Activated CD4-positive, alpha-beta T cell treated with anti-CD3 and anti-CD28 coated beads, Interleukin-2, amount 50 U/mL, for 1 hour (primary cell): ENCODE data around the gene LCN15.

Experiments used
- DNase-seq: peaks from one replicate; pipeline ENCODE4 v3.0.0-alpha.2; 2020

The LCN15 gene

DNA sequence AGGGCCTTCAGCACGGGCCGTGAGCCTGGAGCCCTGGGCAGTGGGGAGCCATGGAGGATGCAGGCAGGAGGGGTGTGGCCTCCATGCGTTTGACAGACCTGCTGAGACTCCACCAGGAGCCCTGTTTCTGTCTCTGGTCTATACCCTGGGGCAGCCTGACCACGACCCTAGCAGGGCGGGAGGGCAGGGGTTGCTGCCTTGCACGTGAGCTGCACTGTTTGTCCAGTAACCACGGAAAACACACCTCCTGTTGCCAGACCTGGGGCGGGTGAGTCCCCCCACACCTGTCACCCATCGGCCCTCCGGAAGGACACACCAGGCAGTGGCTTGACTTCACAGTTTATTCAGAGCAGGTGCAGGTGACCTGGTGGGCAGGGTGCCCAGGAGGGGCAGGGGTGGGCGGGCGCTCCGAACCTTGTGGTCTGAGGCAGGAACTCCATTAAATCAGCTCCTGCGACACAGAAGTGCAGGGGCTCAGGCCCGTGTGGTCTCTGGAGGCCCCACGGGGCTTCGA lies 10.2 kb downstream of the LCN15 start:
- no peak for DNase-seq

DNA sequence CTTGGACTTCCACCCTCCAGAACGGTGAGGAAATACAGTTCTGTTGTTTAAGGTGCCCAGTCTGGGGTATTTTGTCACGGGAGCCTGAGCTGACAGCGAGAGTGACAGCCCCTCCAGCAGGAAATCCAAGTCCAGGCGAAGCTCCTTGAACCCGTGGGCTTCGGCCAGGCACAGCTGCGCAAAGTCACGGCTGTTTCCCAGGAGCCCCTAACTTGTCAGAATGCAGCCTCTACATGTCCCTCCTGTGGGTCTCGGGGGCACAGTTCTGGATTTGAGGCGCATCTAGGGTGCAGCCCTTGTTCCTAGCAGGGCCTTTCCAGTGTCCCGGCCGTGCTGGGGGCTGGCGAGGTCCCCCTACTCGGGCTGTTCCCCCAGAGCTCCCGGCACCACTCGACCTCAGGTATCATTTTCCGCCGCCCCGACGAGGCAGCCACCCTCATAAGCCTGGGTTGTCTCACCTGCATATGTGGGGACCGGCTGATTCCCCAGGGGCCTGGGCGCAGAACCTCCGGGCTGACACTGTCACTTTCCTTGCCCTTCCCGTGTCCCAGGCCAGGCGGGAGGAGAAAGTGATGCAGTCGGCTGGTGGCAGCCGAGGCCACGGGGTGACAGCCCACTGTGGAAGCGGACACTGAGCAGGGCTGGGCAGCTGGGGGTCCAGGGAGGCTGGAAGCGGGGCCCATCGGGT lies 10.8 kb downstream of the LCN15 start:
- DNase-seq: no peak

DNA sequence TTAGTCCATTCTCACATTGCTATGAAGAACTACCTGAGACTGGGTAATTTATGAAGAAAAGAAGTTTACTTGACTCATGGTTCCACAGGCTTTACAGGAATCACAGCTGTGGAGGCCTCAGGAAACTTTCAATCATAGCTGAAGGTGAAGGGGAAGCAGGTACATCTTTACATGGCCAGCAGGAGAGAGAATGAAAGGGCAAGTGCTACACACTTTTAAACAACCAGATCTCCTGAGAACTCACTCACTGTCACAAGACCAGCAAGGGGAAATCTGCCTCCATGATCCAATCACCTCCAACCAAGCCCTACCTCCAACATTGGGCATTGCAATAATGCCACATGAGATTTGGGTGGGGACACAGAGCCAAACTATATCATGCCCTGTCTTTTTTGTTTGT lies 12.5 kb downstream of the LCN15 start:
- no peak for DNase-seq

DNA sequence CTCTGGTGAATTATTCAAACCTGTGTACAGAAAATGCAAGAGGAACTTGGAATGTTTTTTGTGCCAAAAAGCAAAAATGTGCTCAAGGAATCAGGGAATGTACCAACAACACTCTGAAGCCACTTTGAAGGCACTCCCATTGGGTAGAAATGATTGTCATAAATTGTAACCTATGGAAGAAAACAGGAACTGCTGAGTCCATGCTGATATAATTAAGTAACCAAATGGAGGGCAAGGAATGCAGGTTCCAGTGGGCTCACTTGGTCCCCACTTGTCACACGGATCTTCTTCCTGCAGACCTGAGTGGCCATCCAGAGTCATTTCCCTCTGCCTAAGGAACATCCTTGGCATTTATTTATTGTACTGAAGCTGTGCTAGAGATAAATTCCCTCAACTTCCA lies 13.1 kb downstream of the LCN15 start:
- no peak for DNase-seq

DNA sequence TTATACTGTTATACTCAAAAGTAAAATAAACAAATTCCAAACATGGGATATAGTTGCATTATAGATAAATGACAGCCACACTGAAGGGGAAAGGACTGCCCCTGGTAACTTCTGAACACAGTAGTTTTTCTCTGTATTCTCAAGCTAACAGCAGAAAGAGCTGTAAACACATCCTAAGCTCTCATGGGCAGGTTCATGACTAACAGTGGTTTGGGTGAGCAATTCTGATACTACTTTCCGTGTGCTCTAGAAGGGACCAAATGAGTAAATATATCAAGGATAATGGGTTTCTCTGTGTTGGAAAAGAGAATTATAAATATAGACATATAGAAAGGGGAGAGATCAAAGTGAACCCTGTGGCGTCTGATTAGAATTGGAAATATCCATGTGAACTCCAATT lies 13.8 kb downstream of the LCN15 start:
- no peak for DNase-seq

DNA sequence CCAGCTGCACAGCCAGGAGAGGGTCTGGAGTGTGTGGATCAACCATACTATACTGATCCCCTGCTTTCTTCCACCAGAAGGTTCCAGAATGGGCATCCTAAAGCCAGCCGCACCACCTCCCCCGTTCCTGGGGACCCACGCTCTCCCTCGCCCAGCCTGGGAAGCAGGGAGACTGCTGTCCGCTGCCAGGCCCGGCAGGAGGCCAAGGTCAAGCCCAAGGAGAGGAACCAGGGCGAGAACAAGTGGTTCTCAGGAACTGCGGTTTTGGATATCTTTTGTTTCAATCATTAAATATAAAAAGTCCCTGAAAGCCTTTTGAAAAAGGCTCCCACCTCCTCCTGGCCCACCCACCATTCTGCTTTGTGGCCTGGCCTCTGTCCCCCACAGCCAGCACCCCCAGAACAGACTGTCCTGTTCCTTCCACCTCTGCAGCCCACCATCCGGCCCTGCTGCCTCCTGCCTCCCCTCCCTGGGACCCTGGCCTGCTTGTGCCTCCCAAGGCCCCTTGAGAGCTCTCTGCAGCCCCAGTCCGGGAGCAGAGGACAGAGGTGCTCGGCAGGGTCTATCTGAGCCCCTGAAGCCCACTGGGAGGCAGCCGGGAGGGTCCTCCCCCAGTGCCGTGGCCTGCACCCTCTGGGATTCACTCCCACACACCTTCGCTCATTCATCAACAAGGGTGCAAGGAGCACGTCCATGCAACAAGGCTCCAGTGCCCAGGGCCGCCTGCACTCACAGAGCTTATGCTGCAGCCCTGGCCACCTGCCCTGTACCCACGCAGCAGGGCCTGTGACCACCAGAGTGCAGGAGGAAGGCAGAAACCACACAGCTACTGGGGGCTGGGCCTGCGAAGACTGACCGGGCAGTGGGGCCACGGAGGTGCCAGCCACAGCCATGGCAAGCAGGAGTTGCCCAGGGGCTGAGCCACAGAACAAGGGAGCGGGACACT lies 15.4 kb downstream of the LCN15 start:
- DNase-seq: no peak

DNA sequence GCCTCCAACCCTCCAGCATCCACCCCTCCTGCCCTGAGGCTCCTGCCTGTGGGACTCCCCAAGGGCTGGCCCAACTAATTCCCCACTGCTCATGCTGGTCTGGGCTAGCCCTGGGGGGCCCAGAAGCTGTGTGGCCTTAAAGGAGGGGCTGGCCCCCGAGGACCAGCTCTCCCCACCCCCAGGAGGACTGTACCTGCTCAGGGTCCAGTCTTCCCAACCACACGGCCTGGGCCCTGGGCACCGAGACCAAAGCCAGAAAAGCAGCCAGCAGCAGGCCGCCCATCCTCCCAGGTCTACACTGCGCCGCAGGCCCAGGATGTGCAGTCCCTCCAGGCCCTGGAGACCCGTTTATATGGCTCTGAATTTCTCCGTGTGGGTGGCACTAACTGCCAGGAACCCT lies 16.1 kb downstream of the LCN15 start, which contains the start of gene LCN6:
TSS of gene LCN6 (minus strand) at position 325 of the 400 bp plus-strand sequence. CDS start at position 283, 42 bp downstream.
- DNase-seq: no peak

DNA sequence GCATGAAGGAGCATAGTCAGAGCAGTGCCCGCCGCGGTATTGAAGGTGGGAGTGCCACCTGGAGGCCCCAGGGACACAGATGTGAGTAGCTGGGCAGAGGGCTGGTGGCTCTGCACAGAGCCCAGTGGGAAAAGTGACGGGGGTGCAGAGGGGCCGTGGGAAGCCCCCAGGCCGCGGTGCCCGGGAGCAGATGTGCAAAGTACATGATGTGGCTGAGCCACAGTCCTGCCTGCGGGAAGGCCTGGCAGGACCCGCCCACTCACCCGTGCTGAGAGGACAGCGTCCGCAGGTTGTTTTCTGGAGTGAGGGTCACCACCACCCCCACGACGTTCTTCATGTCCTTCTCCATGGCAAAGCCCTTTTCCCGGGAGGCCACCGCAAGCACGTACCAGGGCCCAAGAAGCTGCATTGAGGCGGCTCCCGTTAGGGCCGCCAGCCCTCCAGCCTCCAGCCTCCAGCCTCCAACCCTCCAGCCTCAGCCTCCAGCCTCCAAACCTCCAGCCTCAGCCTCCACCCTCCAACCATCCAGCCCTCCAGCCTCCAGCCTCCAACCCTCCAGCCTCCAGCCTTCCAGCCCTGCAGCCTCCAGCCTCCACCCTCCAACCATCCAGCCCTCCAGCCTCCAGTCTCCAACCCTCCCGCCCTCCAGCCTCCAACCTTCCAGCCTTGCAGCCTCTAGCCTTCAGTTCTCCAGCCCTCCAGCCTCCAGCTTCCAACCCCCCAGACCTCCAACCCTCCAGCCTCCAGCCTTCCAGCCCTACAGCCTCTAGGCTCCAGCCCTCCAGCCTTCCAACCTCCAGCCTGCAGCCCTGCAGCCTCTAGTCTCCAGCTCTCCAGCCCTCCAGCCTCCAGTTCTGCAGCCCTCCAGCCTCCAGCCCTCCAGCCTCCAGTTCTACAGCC lies 16.9 kb downstream of the LCN15 start:
- DNase-seq: no peak

DNA sequence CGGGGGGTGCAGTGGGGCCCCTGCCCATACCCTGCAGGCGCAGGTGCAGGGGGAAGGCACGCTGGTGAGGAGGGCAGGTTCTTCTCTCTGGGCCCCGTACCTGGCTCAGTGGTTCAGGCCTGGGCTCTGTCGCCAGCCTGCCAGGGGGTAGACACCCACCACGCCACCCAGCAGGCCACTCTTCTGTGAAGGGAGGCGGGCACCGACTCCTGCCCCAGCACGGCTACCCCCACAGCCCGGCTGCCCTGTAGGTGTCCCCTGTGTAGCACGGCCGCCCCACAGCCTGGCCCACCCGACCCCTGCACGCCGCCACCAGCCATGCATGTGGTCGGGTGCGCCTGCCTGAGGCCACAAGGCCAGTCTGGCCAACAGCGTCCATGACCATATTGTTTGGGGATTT lies 17.7 kb downstream of the LCN15 start:
- DNase-seq: no peak

DNA sequence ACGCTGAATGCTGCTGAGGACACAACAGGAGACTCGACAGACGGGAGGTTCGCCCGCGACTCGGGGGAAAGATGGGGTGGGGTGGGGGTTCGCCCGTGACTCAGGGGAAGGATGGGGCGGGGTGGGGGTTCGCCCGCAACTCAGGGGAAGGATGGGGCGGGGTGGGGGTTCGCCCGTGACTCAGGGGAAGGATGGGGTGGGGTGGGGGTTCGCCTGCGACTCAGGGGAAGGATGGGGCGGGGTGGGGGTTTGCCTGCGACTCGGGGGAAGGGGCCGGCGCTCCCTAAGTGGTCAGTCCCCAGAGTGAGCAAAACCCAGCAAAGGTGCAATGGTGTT lies 18.2 kb downstream of the LCN15 start:
- no peak for DNase-seq

DNA sequence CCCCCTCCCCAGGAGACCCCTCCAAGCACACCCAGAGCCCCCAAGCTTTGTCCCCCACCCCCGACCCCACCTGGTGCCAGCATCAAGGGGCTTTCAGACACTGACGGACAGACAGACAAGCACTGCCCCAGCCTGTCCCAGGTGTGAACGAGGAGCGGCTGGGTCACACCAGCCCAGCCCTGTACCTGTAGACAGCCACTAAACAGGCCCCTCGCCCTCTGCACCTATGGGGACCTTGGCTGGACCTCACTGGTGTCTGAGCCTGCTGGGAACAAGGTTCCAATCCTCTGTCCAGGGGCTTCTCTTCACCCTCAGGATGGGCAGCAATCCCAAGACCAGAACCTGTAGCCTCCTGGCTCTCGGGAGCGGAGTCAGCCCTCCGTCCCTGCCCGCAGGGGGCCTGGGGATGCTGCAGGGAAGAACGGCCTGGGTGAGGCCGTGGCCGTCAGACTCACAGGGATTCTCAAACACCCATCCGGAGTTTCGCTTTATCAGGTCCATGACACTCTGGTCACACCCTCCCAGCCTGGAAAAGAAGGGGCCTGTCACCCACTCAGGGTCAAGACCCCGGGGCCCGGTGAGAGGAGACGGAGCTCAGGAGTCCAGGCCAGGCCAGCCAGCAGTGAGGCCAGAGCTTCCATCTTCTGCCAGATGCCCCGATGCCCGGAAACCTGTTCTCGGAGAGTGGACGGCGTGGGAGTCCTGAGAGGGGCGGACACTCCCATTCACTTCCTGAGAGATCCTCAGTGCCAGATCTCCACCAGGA lies 18.7 kb downstream of the LCN15 start:
- no peak for DNase-seq

DNA sequence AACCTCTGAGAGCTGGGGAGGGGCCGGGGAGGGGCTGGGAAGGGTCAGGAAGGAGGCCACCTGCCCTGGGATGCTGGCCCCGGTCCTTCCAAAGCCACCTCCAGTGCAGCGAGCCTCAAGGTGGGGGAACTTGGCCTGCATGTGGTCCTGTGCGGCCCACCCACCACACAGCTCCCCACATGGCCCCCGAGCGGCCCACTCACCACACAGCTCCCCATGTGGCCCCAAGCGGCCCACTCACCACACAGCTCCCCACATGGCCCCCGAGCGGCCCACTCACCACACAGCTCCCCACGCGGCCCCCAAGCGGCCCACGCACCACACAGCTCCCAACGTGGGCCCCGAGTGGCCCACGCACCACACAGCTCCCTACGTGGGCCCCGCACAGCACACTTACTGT lies 19.5 kb downstream of the LCN15 start:
- DNase-seq: no peak

DNA sequence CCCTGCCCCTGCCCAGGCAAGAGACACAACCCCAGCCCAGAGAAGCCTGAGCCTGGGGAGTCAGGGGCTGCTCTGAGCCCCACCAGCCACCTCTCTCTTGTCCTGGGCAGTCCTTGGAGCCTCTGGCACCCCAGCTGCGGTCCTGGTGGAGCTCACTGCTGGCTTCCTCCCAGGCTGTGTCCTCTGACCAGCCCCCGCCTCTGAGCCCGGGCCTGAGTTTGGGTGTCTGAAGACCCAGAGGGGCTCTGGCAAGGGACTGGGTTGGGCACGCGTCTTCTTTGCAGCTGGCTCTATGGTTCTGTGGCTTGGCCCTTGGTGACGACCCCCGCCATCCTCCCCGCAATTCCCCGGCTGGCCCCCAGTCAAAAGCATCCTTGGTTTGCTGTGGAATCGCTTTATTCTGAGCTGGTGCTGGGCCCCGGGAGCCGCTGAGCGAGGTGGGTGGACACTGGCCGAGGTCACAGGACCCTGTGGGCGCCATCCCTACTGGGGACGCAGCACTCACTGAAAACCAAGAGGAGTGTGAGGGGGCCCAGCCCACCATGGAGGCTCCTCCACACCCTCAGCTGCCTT lies 20.6 kb downstream of the LCN15 start:
- DNase-seq: no peak

DNA sequence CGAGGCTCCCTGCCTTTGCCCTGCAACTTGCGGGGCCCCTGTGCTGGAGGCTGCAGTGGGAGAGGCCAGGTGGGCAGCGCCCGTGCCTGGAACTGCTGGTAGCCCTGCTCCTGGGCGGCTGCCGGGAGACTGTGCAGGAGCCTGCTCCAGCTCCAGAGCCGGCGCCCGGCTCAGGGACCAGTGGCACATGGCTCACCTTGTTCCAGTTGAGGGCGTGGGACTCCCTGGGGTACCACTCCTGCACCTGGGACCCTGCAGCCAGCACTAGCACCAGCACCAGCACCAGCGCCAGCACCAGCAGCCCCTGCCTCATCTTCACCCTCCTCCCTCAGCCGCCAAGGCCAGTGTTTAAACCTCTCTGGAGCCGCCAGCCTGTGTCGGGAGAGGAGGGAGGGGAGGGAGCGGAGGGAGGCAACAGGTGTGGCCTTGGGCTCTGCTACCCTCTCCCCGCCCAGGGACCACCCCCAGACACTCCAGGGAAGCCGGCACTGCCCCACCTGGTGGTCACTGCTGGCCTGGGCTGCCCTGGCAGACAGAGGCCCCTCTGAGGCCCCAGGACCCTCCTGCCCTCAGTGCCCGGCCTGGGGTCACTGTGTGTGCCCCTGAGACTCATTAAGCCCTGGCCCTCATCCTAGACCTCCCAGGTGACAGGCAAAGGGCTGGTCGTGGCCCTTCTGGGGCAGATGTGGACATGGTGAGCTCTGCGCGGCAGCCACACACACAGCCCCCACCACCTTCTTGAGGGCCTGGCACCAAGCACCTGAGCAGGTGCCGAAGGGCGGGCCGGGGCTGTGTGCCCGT lies 21.5 kb downstream of the LCN15 start, which contains the start of gene LCN10:
TSS of gene LCN10 (minus strand) at position 350 of the 801 bp plus-strand sequence. CDS start at position 313, 37 bp downstream.
- no peak for DNase-seq

DNA sequence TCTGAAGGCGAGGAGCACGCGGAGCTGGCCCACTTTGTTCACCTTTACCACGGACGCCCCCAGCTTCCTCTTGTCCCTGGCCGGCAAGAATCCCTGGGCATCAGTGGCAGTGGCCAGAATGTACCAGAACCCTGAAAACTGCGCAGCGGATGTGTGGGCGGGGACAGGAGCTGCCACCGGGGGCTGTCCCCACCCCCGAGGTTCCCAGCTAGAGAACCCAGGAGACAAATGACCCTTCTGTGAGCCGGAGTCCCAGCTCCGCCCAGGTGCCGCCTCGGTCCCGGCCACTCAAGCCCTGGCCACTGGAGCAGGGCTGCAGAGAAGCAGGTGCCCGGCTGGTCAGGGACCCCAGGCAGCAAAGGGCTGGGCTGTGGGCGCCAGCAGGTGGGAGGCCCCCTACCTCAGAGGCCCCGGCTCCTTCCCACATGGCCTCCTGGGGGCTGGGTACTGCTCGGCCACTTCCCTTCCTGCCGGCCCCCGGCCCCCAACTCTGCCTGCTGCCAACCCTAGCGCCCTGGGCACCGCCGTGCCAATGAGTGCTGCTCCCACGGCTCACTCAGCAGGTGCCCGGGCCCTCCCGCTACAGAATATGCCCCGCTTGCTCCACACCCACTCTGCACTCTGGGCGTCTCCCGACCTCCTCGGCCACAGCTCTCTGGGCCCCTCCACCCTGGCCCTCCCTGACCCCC lies 22.3 kb downstream of the LCN15 start:
- no peak for DNase-seq

DNA sequence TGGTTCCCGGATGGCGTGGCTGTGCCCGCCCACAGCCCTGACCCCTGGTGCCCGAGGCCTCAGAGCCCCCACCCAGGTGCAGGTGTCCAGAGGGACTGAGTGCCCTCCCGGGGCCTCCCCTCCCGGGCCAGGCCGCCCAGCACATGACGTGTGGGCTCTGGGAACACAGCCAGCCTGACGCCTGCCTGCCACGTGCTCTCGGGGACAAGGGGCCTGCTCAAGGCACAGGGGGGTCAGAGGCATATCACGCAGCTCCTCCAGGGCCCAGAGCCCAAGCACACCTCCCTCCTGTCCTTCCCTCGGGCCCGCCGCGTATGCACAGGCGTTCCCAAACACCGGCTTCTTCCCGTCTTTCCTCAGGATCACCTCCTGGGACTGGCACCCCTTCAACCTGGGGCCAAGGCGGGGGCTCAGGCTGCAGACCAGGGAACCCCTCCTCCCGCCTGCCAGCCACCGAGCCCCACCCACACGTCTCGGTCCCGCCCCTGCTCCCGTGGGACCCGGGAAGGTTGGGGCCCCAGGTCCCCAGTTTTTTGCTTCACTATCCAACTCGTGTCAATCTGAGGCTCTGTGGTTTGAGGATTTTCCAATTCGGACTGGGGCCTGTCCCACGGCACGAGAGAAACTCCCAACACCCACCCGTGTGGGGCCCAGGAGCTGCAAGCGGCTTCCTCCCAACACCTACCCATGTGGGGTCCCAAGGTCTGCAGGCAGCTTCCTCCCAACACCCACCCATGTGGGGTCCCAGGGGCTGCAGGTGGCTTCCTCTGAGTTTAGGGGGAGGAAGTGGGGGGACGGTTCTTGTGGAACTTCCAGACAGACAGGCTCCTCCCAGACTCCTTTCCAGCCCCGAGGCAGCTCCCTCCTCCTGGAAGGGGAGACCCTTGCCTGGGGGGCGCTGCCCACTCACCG lies 23.1 kb downstream of the LCN15 start:
- no peak for DNase-seq

DNA sequence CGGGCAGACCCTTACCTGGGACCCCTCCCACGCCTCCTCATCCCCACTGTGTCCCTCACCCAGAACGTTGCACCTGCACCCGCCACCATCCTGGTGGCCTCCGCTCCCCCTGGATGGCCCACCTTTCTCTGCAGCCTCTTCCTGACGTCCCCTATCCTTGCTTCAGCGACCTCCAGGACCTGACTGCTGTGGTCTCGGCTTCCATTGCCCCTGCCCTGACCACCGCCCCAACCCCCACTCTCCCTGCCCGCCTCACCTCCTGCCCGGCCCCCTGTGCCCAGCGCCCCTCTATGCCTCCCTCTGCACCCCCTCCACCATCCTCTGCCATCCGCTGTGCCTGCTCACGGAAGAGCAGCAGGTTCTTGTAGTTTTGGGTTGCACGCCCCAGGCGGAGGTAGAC lies 23.8 kb downstream of the LCN15 start:
- no peak for DNase-seq

DNA sequence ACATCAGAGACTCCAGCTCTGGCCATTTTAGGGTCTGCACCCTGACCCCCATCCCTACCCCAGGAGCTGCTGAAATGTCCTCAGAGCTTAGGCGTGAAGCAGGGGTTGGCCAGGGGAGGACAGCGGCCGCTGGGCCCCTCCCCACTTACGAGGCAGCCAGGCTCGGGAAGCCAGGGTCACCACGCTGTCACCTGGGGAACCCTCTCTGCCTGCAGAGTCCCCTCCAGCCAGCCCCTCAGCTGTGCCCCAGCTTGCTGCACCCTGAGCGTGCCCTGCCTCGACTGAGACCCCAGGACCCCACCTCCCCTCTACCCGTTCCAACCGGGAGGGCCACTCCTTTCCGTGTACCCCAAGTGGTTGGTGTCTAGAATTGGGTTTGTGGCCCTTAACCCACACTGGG lies 24.2 kb downstream of the LCN15 start:
- no peak for DNase-seq

DNA sequence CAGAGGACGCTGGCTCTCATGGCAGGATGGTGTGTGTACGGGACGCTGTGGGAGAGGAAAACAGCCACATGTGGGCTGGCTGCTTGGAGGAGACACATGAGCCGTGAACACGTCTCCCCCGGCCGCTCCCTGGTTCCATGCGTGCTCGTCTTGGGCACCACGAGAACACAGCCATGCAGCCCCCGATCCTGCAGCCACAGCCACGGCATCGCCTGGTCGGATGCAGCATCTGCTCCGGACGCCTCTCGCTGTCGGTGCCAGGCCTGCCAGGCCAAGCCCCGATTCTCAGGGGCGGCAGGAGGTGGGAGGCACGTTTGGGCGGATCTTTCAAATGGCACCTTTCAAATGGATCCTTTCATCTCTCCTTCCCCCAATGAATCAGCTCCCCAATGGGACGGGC lies 24.8 kb downstream of the LCN15 start:
- DNase-seq: no peak
